Epithelial cell of esophagus (primary cell): ENCODE data around the gene SUCLG2.

Source experiments
- DNase-seq: peaks from one replicate; pipeline ENCODE4 v3.0.0; 2010; ENCODE audit warnings: low read depth
- H3K4me3 ChIP-seq: 2 replicates; pipeline ENCODE4 v1.5.1; 2011; ENCODE audit warnings: mild to moderate bottlenecking, low read length, control low read depth
- CTCF ChIP-seq: IDR thresholded peaks from 2 replicates; pipeline ENCODE4 v1.5.1; 2011; ENCODE audit warnings: low read depth, mild to moderate bottlenecking, low read length, control low read depth, inconsistent platforms; ENCODE audit not compliant: insufficient read depth; ENCODE audit errors: missing control alignments

Gene SUCLG2

GRCh38 chr3:67521053-67521646, 133.3 kb downstream of the SUCLG2 start:
- no peak overlapping the region for H3K4me3 ChIP-seq
- DNase-seq, result no peak
- no peak for TF ChIP-seq CTCF

- no peak for DNase-seq
- no peak overlapping the region for H3K4me3 ChIP-seq
- no peak for TF ChIP-seq CTCF
Observed at GRCh38 chr3:67518236-67518635, 136.2 kb downstream of the SUCLG2 start.

GRCh38 chr3:67517781-67518180, 136.6 kb downstream of the SUCLG2 start:
- no peak for DNase-seq
- no peak for TF ChIP-seq CTCF
- H3K4me3 ChIP-seq, result no peak overlapping the region

- no peak for TF ChIP-seq CTCF
- no peak overlapping the region for H3K4me3 ChIP-seq
- DNase-seq, result no peak
Observed at GRCh38 chr3:67516496-67516895, 137.9 kb downstream of the SUCLG2 start.

- TF ChIP-seq CTCF, result no peak
- DNase-seq, result no peak
- H3K4me3 ChIP-seq, result no peak overlapping the region
Observed at GRCh38 chr3:67515778-67516177, 138.6 kb downstream of the SUCLG2 start.

- H3K4me3 ChIP-seq, result no peak overlapping the region
- TF ChIP-seq CTCF, result no peak
Observed at GRCh38 chr3:67509471-67510075, 144.8 kb downstream of the SUCLG2 start.

GRCh38 chr3:67507584-67507983, 146.8 kb downstream of the SUCLG2 start:
- DNase-seq, result peak; percentile 31
- H3K4me3 ChIP-seq, result no peak overlapping the region
- TF ChIP-seq CTCF, result no peak

More at GRCh38 chr3:67509471-67510075, 144.8 kb downstream of the SUCLG2 start:
- DNase-seq, result peak; percentile 60
